ENCODE measurements around the gene CACNA1A. TPM values are rescaled to one million over a fixed set of nuclear protein-coding genes. Genes with fewer than 3 reads are reported as not detected.
"Not testable (repeated sequence)": the region's sequence is repeated elsewhere in the genome, so short reads cannot be mapped to it uniquely, and the experiment has no call there.

Gene CACNA1A
- total RNA-seq, 1 experiment from 2014 or later: 0.85 TPM

DNA sequence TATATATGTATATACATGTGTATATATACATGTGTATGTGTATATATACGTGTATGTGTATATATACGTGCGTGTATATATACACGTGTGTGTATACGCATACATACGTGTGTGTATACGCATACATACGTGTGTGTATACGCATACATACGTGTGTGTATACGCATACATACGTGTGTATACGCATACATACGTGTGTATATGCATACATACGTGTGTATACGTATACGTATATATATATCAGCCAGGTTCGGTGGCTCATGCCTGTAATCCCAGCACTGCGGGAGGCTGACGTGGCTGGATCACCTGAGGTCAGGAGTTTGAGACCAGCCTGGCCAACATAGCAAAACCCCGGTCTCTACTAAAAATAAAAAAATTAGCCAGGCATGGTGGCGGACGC lies 321.4 kb downstream of the CACNA1A start:
- H3K27ac Mint-ChIP-seq (ENCODE audit: unreplicated experiment); H3K4me1 Mint-ChIP-seq (ENCODE audit: low read depth, unreplicated experiment); CTCF ChIA-PET; H3K27me3 Mint-ChIP-seq (ENCODE audit: unreplicated experiment); intact Hi-C loops (cut with micrococcal nuclease; ENCODE audit: unreplicated experiment); DNase-seq; H3K36me3 Mint-ChIP-seq (ENCODE audit: insufficient read depth, unreplicated experiment); H3K4me3 Mint-ChIP-seq (ENCODE audit: low read depth, unreplicated experiment); BruUV-seq (replicated peaks); H3K9me3 Mint-ChIP-seq (ENCODE audit: low read depth, unreplicated experiment): not testable (repeated sequence)

DNA sequence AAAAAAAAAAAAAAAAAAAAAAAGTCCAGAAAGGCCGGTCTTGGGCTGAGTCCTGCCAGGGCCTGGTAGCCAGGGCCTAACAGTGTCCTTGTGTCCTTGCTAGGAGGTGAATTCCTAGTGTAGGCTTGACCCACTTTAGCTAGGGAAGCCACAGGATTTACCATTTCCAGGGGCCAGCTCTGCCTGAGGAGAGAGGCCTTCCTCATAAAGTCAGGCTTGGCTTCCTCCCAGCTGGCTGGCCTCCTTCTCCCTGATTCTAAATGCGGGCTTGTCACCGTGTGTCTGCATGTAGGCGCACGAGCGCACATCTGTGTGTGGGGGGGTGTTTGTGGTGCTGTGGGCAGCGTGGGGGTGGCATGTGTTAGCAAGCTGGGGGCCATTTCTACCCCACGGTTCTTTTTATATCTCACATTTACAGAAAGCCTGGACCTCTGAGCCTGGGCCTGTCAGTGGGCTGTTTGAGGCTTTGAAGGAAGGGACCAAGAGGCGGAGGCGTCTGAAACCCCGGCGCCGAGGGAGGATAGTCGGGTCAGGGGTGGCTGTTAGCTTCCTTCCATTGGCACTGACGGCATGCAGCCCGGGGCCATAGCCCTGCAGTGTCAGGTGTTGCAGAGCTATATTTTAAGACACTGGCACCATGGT lies 324.4 kb downstream of the CACNA1A start:
- no peaks in the 10 kb centered on the region for H3K4me1 Mint-ChIP-seq (ENCODE audit: low read depth, unreplicated experiment)
- H3K9me3 Mint-ChIP-seq (ENCODE audit: low read depth, unreplicated experiment): no peaks in the 10 kb centered on the region
- no peak overlapping the region for H3K4me3 Mint-ChIP-seq (ENCODE audit: low read depth, unreplicated experiment)
- TF ChIP-seq, protein P1, sequence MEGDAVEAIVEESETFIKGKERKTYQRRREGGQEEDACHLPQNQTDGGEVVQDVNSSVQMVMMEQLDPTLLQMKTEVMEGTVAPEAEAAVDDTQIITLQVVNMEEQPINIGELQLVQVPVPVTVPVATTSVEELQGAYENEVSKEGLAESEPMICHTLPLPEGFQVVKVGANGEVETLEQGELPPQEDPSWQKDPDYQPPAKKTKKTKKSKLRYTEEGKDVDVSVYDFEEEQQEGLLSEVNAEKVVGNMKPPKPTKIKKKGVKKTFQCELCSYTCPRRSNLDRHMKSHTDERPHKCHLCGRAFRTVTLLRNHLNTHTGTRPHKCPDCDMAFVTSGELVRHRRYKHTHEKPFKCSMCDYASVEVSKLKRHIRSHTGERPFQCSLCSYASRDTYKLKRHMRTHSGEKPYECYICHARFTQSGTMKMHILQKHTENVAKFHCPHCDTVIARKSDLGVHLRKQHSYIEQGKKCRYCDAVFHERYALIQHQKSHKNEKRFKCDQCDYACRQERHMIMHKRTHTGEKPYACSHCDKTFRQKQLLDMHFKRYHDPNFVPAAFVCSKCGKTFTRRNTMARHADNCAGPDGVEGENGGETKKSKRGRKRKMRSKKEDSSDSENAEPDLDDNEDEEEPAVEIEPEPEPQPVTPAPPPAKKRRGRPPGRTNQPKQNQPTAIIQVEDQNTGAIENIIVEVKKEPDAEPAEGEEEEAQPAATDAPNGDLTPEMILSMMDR (IDR thresholded peaks at IDR 0.05; ENCODE audit: unreplicated experiment): no peak
- H3K27me3 Mint-ChIP-seq (ENCODE audit: unreplicated experiment): no peaks in the 10 kb centered on the region
- H3K36me3 Mint-ChIP-seq (ENCODE audit: insufficient read depth, unreplicated experiment): no peaks in the 10 kb centered on the region
- intact Hi-C loops (cut with micrococcal nuclease; ENCODE audit: unreplicated experiment): no loop called here
- CTCF ChIA-PET: interaction anchor here (0.7 kb wide), 2 partner anchors 17 to 501 kb away, joined by 3 to 4 read pairs; no protein-coding TSS in a partner anchor
- BruUV-seq (replicated peaks): no TSS peak
- no peak overlapping the region for H3K27ac Mint-ChIP-seq (ENCODE audit: unreplicated experiment)
- no peak for DNase-seq

DNA sequence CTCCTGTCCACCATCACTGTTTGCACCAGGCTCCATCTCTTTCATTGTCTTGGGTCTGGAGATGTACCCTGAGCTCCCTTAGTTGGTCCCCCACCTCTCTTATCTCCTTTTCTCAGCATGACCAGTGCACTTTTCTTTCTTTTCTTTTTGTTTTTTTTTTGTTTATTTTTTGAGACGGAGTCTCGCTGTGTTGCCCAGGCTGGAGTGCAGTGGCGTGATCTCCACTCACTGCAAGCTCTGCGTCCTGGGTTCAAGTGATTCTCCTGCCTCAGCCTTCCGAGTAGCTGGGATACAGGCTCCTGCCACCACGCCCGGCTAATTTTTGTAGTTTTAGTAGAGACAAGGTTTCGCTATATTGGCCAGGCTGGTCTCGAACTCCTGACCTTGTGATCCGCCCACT lies 328.0 kb downstream of the CACNA1A start:
- CTCF ChIA-PET: interaction anchor here (0.6 kb wide), 1 partner anchor 416 kb away, joined by 8 read pairs; no protein-coding TSS in a partner anchor
- DNase-seq; H3K27ac Mint-ChIP-seq (ENCODE audit: unreplicated experiment); H3K36me3 Mint-ChIP-seq (ENCODE audit: insufficient read depth, unreplicated experiment); BruUV-seq (replicated peaks); H3K4me1 Mint-ChIP-seq (ENCODE audit: low read depth, unreplicated experiment); H3K9me3 Mint-ChIP-seq (ENCODE audit: low read depth, unreplicated experiment); H3K4me3 Mint-ChIP-seq (ENCODE audit: low read depth, unreplicated experiment); H3K27me3 Mint-ChIP-seq (ENCODE audit: unreplicated experiment); intact Hi-C loops (cut with micrococcal nuclease; ENCODE audit: unreplicated experiment): not testable (repeated sequence)

DNA sequence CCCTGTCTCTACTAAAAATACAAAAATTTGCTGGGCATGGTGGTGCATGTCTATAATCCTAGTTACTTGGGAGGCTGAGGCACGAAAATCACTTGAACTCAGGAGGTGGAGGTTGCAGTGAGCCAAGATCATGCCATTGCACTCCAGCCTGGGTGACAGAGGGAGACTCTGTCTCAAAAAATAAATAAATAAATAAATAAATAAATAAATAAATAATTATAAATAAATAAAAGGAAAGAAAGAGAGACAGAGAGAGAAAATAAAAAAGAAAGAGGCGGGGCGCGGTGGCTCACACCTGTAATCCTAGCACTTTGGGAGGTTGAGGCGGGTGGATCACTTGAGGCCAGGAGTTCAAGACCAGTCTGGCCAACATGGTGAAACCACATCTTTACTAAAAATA lies 328.7 kb downstream of the CACNA1A start:
- DNase-seq; H3K27ac Mint-ChIP-seq (ENCODE audit: unreplicated experiment); H3K36me3 Mint-ChIP-seq (ENCODE audit: insufficient read depth, unreplicated experiment); intact Hi-C loops (cut with micrococcal nuclease; ENCODE audit: unreplicated experiment); H3K4me3 Mint-ChIP-seq (ENCODE audit: low read depth, unreplicated experiment); H3K4me1 Mint-ChIP-seq (ENCODE audit: low read depth, unreplicated experiment); BruUV-seq (replicated peaks); H3K9me3 Mint-ChIP-seq (ENCODE audit: low read depth, unreplicated experiment); H3K27me3 Mint-ChIP-seq (ENCODE audit: unreplicated experiment): not testable (repeated sequence)
- CTCF ChIA-PET: interaction anchor here (0.6 kb wide), 1 partner anchor 416 kb away, joined by 8 read pairs; no protein-coding TSS in a partner anchor

DNA sequence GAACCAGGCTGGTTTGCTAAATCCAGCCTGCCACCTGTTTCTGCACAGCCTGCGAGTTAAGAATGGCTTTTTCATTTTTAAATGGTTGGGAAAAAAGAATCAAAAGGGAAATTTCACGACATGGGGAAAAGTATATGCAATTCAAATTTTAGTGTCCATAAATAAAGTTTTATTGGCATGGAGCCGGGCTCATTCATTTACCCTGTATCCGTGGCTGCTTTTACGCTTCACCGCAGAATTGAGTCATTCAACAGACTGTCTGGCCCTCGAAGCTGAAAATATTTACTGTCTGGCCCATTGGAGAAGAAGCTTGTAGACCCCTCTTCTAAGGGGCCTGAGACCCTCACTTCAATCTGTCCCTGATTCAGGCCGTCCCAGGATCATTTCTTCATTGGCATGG lies 329.9 kb downstream of the CACNA1A start:
- no TSS peak for BruUV-seq (replicated peaks)
- Mint-ChIP-seq H3K27me3 (ENCODE audit: unreplicated experiment) (no peaks in the 10 kb centered on the region), H3K36me3 (ENCODE audit: insufficient read depth, unreplicated experiment) (peaks cover 7% of the 10 kb centered on the region), H3K4me3 (ENCODE audit: low read depth, unreplicated experiment) (no peak overlapping the region), H3K9me3 (ENCODE audit: low read depth, unreplicated experiment) (no peaks in the 10 kb centered on the region), H3K27ac (ENCODE audit: unreplicated experiment) (no peak overlapping the region), H3K4me1 (ENCODE audit: low read depth, unreplicated experiment) (peaks cover 15% of the 10 kb centered on the region)
- TF ChIP-seq, protein P1 (IDR thresholded peaks at IDR 0.05; ENCODE audit: unreplicated experiment): no peak
- no peak for DNase-seq
- CTCF ChIA-PET: interaction anchor here (0.7 kb wide), 1 partner anchor 136 kb away, joined by 3 read pairs; no protein-coding TSS in a partner anchor
- intact Hi-C loops (cut with micrococcal nuclease; ENCODE audit: unreplicated experiment): no loop called here
